CD4-positive, alpha-beta T cell treated with Interleukin-21 for 1 hour (primary cell): ENCODE results near the gene SPATA31A5.
"Not testable (repeated sequence)": the region's sequence is repeated elsewhere in the genome, so short reads cannot be mapped to it uniquely, and the experiment has no call there.

Experiments used
- DNase-seq: peaks from one replicate; pipeline ENCODE4 v3.0.0-alpha.2; 2020

The SPATA31A5 gene

DNA sequence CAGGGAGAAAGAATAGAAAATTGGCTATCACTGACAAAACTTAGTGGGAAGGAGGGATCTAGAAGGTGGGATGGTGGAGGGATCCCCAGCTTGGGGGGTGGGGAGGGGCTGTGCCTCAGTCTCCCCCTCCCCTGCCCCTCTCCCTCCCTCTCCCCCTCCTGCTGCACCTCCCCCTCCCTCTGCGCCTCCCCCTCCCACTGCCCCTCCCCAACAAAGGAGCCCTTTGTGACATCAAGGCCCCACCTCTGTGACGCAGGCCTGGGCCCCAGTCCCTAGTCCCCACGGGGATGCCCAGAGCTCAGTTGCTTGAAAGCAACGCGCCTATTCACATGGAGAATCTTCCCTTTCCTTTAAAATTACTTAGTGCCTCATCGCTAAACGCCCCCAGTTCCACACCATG, at the start of gene SPATA31A5:
TSS of gene SPATA31A5 (plus strand) at position 301 of the 400 bp plus-strand sequence. CDS start at position 330, 29 bp downstream.
- not testable (repeated sequence) for DNase-seq

DNA sequence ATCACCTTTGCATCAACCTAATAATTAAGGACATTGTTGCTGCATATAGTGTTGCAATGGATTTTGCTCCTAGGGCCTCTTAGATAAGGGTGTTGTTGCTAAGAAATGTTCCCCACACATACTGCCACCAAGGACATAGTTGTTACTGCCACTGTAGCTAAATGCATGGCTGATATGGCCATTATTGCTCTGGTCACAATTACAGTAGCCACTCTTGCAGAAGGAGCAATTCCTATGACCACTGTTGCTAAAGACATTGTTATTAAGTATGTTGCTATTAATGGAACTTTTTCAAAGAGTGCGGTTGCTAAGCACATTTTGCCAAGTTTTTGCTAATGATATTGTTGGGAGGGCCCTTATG, 48.8 kb downstream of the SPATA31A5 start:
- not testable (repeated sequence) for DNase-seq

DNA sequence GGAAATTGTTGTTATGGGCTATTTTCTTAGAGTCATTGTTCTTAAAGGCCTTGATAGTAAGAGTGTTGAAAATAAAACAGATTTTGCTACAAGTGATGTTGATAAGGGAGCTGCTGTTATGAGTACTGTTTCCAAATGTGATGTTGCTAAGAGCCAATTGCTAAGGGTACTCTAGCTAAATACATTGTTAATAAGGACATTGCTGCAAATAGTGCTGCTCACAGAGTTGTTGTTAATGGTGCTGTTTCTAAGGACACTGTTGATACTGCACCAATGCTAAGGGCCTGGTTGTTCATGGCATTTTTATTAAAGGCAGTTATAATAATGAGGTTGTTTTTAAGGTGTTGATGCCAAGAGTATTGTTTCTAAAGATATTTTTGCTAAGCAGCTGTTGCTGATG, 52.2 kb downstream of the SPATA31A5 start:
- DNase-seq, result not testable (repeated sequence)
